ENCODE data around the gene ANKH. TPM values are rescaled to one million over a fixed set of nuclear protein-coding genes. Genes with fewer than 3 reads are reported as not detected.

Gene ANKH
- total RNA-seq, 1 experiment from 2014 or later: 65.2 TPM

DNA sequence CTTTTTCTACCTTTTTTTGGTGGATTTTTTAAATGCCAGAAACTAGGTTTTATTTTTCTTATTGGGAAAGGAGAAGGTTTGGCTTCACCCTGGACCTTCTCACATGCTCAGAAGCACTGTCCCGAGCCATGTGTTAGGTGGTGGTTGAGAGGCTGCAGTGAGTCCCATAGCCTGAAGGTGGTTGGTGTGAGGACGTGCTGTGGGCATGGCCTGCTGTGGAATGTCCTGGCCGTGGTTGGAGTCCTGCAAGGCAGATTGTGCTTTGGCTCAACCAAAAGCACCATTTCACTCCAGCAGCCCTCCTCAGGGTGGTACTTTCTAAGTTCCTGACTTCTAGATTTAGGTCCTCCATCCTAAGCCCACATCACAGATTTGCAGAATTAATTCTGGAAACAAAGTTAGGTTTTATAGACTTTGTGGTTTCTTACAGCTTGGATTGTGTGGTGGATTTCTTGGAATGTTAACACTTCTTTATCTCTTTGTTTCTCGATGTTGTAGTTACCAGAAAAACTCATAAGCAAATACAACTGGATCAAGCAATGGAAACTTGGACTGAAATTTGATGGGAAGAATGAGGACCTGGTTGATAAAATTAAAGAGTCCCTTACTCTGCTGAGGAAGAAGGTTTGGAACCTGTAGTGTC is 184.4 kb downstream of the ANKH start:
- Histone ChIP-seq H3K4me3 (replicated peaks in 1 of 2; ENCODE audit: low read depth in 1 of 2, low read length in 2 of 2) (no peak overlapping the region), H3K9me3 (ENCODE audit: control insufficient read depth in 1 of 2, insufficient read depth in 1 of 2, low read depth in 1 of 2, low read length in 2 of 2) (no peaks in the 10 kb centered on the region), H3K9ac (ENCODE audit: low read length) (no peak overlapping the region), H3K36me3 (ENCODE audit: control insufficient read depth in 1 of 2, insufficient read depth in 2 of 2, low read length in 2 of 2) (peaks cover 13 to 64% of the 10 kb centered on the region in 2 experiments; a peak in 3 of 4 replicates), H3K4me2 (ENCODE audit: low read length) (no peak overlapping the region), H3K27me3 (ENCODE audit: insufficient read depth, low read length) (no peaks in the 10 kb centered on the region), H2AFZ (ENCODE audit: low read depth, low read length, poor library complexity, severe bottlenecking) (no peak overlapping the region), H3K9me2 (ENCODE audit: insufficient read depth) (no peaks in the 10 kb centered on the region), H3K4me1 (ENCODE audit: control insufficient read depth in 1 of 2, insufficient read depth in 2 of 2, low read length in 2 of 2) (no peaks in the 10 kb centered on the region), H3K27ac (ENCODE audit: low read depth, low read length) (no peak overlapping the region), H4K20me1 (ENCODE audit: insufficient read depth) (no peaks in the 10 kb centered on the region), H3K79me2 (ENCODE audit: insufficient read depth, low read length) (no peaks in the 10 kb centered on the region)
- intact Hi-C loops (cut with micrococcal nuclease): no loop called here
- BruUV-seq (replicated peaks): no TSS peak
- ChIA-PET RAD21 (ENCODE audit: low non-redundant PET in 1 of 2, low total read pairs in 2 of 2, uncharacterized antibody in 2 of 2, unreplicated experiment in 2 of 2) (no interaction called here), CTCF (no interaction called here), POLR2A (no interaction called here)
- no peak for DNase-seq (ENCODE audit: low read depth, low spot score)
- TF ChIP-seq CTCF (IDR thresholded peaks at IDR 0.05 in 2 of 3, conservative IDR thresholded peaks at IDR 0.05 in 1 of 3; ENCODE audit: borderline replicate concordance in 1 of 3, insufficient read depth in 1 of 3, low read depth in 2 of 3, low read length in 2 of 3): 0 out of 6 replicates have a peak, but pooled peaks of 1 of the 3 experiments have one; percentile 2
- TF ChIP-seq ZNF274 (IDR thresholded peaks at IDR 0.05; ENCODE audit: low read depth, low read length): no peak
- peak; percentile 65; the same call in 1 of the 2 replicates for ATAC-seq

DNA sequence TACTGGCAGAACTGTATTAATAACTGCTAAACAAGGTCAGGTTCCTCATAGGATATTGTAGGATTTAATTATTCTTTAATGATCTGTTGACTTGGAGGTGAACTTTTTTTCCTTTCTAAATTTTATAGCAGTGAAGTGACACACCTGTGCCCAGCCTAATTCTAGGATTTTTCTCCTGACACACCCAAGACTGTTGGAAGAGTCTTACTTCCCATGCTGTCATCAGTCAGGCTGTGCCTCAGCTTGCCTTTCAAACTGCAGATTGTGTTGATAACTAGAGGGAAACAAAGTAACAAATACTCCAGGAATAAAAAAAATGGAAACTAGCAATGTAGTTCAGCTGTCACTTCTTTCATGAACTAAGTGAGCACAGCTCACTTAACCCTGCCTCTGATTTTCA is 185.1 kb downstream of the ANKH start:
- Histone ChIP-seq H3K27ac (ENCODE audit: low read depth, low read length) (no peak overlapping the region), H3K9me3 (ENCODE audit: control insufficient read depth in 1 of 2, insufficient read depth in 1 of 2, low read depth in 1 of 2, low read length in 2 of 2) (no peaks in the 10 kb centered on the region), H3K4me3 (replicated peaks in 1 of 2; ENCODE audit: low read depth in 1 of 2, low read length in 2 of 2) (no peak overlapping the region), H3K36me3 (ENCODE audit: control insufficient read depth in 1 of 2, insufficient read depth in 2 of 2, low read length in 2 of 2) (peaks cover 15 to 60% of the 10 kb centered on the region in 2 experiments; a peak in 3 of 4 replicates), H3K4me2 (ENCODE audit: low read length) (no peak overlapping the region), H3K79me2 (ENCODE audit: insufficient read depth, low read length) (no peaks in the 10 kb centered on the region), H2AFZ (ENCODE audit: low read depth, low read length, poor library complexity, severe bottlenecking) (no peak overlapping the region), H3K27me3 (ENCODE audit: insufficient read depth, low read length) (no peaks in the 10 kb centered on the region), H4K20me1 (ENCODE audit: insufficient read depth) (no peaks in the 10 kb centered on the region), H3K9me2 (ENCODE audit: insufficient read depth) (no peaks in the 10 kb centered on the region), H3K9ac (ENCODE audit: low read length) (no peak overlapping the region), H3K4me1 (ENCODE audit: control insufficient read depth in 1 of 2, insufficient read depth in 2 of 2, low read length in 2 of 2) (no peaks in the 10 kb centered on the region)
- no TSS peak for BruUV-seq (replicated peaks)
- intact Hi-C loops (cut with micrococcal nuclease): no loop called here
- DNase-seq (ENCODE audit: low read depth, low spot score) (no peak), ATAC-seq (no peak)
- ChIA-PET CTCF (interaction anchor here (1.5 to 1.6 kb wide), 3 partner anchors 19 to 323 kb away, joined by 3 to 8 read pairs (median 8); no protein-coding TSS in a partner anchor), POLR2A (no interaction called here), RAD21 (ENCODE audit: low non-redundant PET in 1 of 2, low total read pairs in 2 of 2, uncharacterized antibody in 2 of 2, unreplicated experiment in 2 of 2) (interaction anchor here in 1 of 2 experiments (1.4 kb wide), 1 partner anchor 328 kb away, joined by 4 read pairs; no protein-coding TSS in a partner anchor)
- TF ChIP-seq MAX (IDR thresholded peaks at IDR 0.05) (no peak), EZH2 (IDR thresholded peaks at IDR 0.05) (no peak), YY1 (IDR thresholded peaks at IDR 0.05; ENCODE audit: extremely low read depth, insufficient replicate concordance, low read depth, low read length) (no peak), POLR2A (IDR thresholded peaks at IDR 0.05; ENCODE audit: borderline replicate concordance, extremely low read depth, insufficient read depth, insufficient read length) (no peak), CTCF (IDR thresholded peaks at IDR 0.05 in 2 of 3, conservative IDR thresholded peaks at IDR 0.05 in 1 of 3; ENCODE audit: borderline replicate concordance in 1 of 3, insufficient read depth in 1 of 3, low read depth in 2 of 3, low read length in 2 of 3) (no peak), ATF3 (IDR thresholded peaks at IDR 0.05) (no peak), ZNF274 (IDR thresholded peaks at IDR 0.05; ENCODE audit: low read depth, low read length) (no peak)
- TF ChIP-seq, protein P1, sequence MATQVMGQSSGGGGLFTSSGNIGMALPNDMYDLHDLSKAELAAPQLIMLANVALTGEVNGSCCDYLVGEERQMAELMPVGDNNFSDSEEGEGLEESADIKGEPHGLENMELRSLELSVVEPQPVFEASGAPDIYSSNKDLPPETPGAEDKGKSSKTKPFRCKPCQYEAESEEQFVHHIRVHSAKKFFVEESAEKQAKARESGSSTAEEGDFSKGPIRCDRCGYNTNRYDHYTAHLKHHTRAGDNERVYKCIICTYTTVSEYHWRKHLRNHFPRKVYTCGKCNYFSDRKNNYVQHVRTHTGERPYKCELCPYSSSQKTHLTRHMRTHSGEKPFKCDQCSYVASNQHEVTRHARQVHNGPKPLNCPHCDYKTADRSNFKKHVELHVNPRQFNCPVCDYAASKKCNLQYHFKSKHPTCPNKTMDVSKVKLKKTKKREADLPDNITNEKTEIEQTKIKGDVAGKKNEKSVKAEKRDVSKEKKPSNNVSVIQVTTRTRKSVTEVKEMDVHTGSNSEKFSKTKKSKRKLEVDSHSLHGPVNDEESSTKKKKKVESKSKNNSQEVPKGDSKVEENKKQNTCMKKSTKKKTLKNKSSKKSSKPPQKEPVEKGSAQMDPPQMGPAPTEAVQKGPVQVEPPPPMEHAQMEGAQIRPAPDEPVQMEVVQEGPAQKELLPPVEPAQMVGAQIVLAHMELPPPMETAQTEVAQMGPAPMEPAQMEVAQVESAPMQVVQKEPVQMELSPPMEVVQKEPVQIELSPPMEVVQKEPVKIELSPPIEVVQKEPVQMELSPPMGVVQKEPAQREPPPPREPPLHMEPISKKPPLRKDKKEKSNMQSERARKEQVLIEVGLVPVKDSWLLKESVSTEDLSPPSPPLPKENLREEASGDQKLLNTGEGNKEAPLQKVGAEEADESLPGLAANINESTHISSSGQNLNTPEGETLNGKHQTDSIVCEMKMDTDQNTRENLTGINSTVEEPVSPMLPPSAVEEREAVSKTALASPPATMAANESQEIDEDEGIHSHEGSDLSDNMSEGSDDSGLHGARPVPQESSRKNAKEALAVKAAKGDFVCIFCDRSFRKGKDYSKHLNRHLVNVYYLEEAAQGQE (IDR thresholded peaks at IDR 0.05; ENCODE audit: low read depth): no peak
